PC-3 (cell line): ENCODE measurements around the gene ZNFX1. TPM values are rescaled to one million over a fixed set of nuclear protein-coding genes. Genes with fewer than 3 reads are reported as not detected.

Source experiments
- ATAC-seq: fragments of 200-7000 bp; cut with Tn5 transposase; 2 replicates; pipeline ENCODE4 v1.9.1; 2020; ENCODE audit warnings: mild to moderate bottlenecking, moderate library complexity
- BruUV-seq: library from RNA; stranded (reverse); fragments of 400-500 nt; replicated peaks from 2 replicates; lab custom pipeline; 2021; lab: Mats Ljungman, UMichigan
- CTCF ChIA-PET: fragments of 300-600 bp; sonication (Branson Sonifier 250); formaldehyde crosslinking; loops from one replicate; lab custom pipeline; 2022; ENCODE audit warnings: antibody characterized with exemption; lab: Charles Lee
- POLR2A ChIA-PET: fragments of 300-600 bp; sonication (Branson Sonifier 250); formaldehyde crosslinking; loops from one replicate; lab custom pipeline; 2022; ENCODE audit warnings: antibody characterized with exemption; ENCODE audit not compliant: unreplicated experiment; lab: Charles Lee
- DNase-seq: peaks from one replicate; pipeline ENCODE4 v3.0.0-alpha.2; 2015
- H2AFZ ChIP-seq: fragments of 300-600 bp; sonication (generic); 2 replicates; pipeline ENCODE4 v1.6.0; 2016; ENCODE audit warnings: antibody characterized with exemption, low read length
- H3F3A ChIP-seq: fragments of 300-600 bp; sonication (generic); one replicate; pipeline ENCODE4 v1.6.0; 2017; ENCODE audit warnings: antibody characterized with exemption, low read length, control low read depth, mild to moderate bottlenecking; ENCODE audit not compliant: unreplicated experiment
- H3K27ac ChIP-seq: fragments of 300-600 bp; sonication (generic); 2 replicates; pipeline ENCODE4 v1.5.1; 2016; ENCODE audit warnings: mild to moderate bottlenecking, low read length
- H3K27me3 ChIP-seq: fragments of 300-600 bp; sonication (generic); 2 replicates; pipeline ENCODE4 v1.6.1; 2016; ENCODE audit warnings: low read length, mixed read lengths
- H3K36me3 ChIP-seq: fragments of 300-600 bp; sonication (generic); 2 replicates; pipeline ENCODE4 v1.6.1; 2016; ENCODE audit warnings: low read depth, mixed run types, low read length, mixed read lengths
- H3K4me1 ChIP-seq: fragments of 300-600 bp; sonication (generic); 2 replicates; pipeline ENCODE4 v1.5.1; 2016; ENCODE audit warnings: low read length; ENCODE audit not compliant: insufficient read depth
- H3K4me2 ChIP-seq: fragments of 300-600 bp; sonication (generic); 2 replicates; pipeline ENCODE4 v1.6.0; 2016; ENCODE audit warnings: low read length
- H3K4me3 ChIP-seq: fragments of 300-600 bp; sonication (generic); 2 replicates; pipeline ENCODE4 v1.5.1; 2016; ENCODE audit warnings: mild to moderate bottlenecking, low read length, mixed read lengths
- H3K79me2 ChIP-seq: fragments of 300-600 bp; sonication (generic); 2 replicates; pipeline ENCODE4 v1.6.1; 2017; ENCODE audit warnings: low read length, mixed read lengths
- H3K9ac ChIP-seq: fragments of 300-600 bp; sonication (generic); 2 replicates; pipeline ENCODE4 v1.6.0; 2016; ENCODE audit warnings: mild to moderate bottlenecking, low read length
- H3K9me2 ChIP-seq: fragments of 300-600 bp; sonication (generic); replicated peaks from 2 replicates; pipeline ENCODE4 v1.6.1; 2016; ENCODE audit warnings: mixed run types, low read length, mixed read lengths
- H3K9me3 ChIP-seq: fragments of 300-600 bp; sonication (generic); 2 replicates; pipeline ENCODE4 v1.6.1; 2016; ENCODE audit warnings: low read length, mixed read lengths
- H4K20me1 ChIP-seq: fragments of 300-600 bp; sonication (generic); 2 replicates; pipeline ENCODE4 v1.6.1; 2016; ENCODE audit warnings: low read length, mixed read lengths
- EZH2 ChIP-seq: fragments of 300-600 bp; sonication (generic); IDR thresholded peaks from one replicate; pipeline ENCODE4 v1.6.1; 2017; ENCODE audit warnings: antibody characterized with exemption, mild to moderate bottlenecking, low read length; ENCODE audit not compliant: unreplicated experiment
- EZH2phosphoT487 ChIP-seq: fragments of 300-600 bp; sonication (generic); IDR thresholded peaks from 2 replicates; pipeline ENCODE4 v1.6.1; 2018; ENCODE audit warnings: mild to moderate bottlenecking, antibody characterized with exemption, low read length, borderline replicate concordance
- intact Hi-C: fragments of 100-400 bp; cut with micrococcal nuclease; formaldehyde crosslinking; loops from 2 replicates; pipeline ENCODE4 v1.9.0; 2023
- total RNA-seq: library from RNA; depleted of rRNA; stranded (reverse); fragments of >200 nt; gene quantifications from 2 replicates; pipeline ENCODE4 v1.2.3, GENCODE V29; 2014
- TF ChIP-seq, protein P1 (sequence below): fragments of 300-600 bp; sonication (generic); conservative IDR thresholded peaks from 2 replicates; pipeline ENCODE4 v1.5.1; 2017; ENCODE audit warnings: antibody characterized with exemption, low read depth, mild to moderate bottlenecking, low read length

ZNFX1 gene
- total RNA-seq, 1 experiment from 2014 or later = 18.8 TPM

GRCh38 chr20:49237531-49237930 lies 40.3 kb downstream of the ZNFX1 start:
- no peaks in the 10 kb centered on the region for H3K4me1 ChIP-seq
- no peak overlapping the region for H2AFZ ChIP-seq
- BruUV-seq = no TSS peak
- CTCF ChIA-PET = no interaction called here
- no peak overlapping the region for H3K4me2 ChIP-seq
- H3K9ac ChIP-seq = no peak overlapping the region
- no peak overlapping the region for H3K27ac ChIP-seq
- intact Hi-C loops = no loop called here
- TF ChIP-seq EZH2 = no peak
- no peak for TF ChIP-seq EZH2phosphoT487
- TF ChIP-seq, protein P1, sequence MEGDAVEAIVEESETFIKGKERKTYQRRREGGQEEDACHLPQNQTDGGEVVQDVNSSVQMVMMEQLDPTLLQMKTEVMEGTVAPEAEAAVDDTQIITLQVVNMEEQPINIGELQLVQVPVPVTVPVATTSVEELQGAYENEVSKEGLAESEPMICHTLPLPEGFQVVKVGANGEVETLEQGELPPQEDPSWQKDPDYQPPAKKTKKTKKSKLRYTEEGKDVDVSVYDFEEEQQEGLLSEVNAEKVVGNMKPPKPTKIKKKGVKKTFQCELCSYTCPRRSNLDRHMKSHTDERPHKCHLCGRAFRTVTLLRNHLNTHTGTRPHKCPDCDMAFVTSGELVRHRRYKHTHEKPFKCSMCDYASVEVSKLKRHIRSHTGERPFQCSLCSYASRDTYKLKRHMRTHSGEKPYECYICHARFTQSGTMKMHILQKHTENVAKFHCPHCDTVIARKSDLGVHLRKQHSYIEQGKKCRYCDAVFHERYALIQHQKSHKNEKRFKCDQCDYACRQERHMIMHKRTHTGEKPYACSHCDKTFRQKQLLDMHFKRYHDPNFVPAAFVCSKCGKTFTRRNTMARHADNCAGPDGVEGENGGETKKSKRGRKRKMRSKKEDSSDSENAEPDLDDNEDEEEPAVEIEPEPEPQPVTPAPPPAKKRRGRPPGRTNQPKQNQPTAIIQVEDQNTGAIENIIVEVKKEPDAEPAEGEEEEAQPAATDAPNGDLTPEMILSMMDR = no peak
- no peaks in the 10 kb centered on the region for H3F3A ChIP-seq
- no peaks in the 10 kb centered on the region for H3K9me2 ChIP-seq
- DNase-seq = no peak
- H3K79me2 ChIP-seq = no peaks in the 10 kb centered on the region
- no peaks in the 10 kb centered on the region for H4K20me1 ChIP-seq
- H3K36me3 ChIP-seq = peaks cover 78% of the 10 kb centered on the region
- H3K9me3 ChIP-seq = no peaks in the 10 kb centered on the region
- ATAC-seq = no peak
- no peak overlapping the region for H3K4me3 ChIP-seq
- no peaks in the 10 kb centered on the region for H3K27me3 ChIP-seq
- POLR2A ChIA-PET = no interaction called here

- H3K79me2 ChIP-seq = no peaks in the 10 kb centered on the region
- no peaks in the 10 kb centered on the region for H3K4me1 ChIP-seq
- peaks cover 76% of the 10 kb centered on the region for H3K36me3 ChIP-seq
- no peaks in the 10 kb centered on the region for H3F3A ChIP-seq
- intact Hi-C loops = no loop called here
- TF ChIP-seq, protein P1 = no peak
- no peak for TF ChIP-seq EZH2
- TF ChIP-seq EZH2phosphoT487 = no peak
- no peak overlapping the region for H3K9ac ChIP-seq
- no peak overlapping the region for H2AFZ ChIP-seq
- CTCF ChIA-PET = no interaction called here
- H3K9me2 ChIP-seq = no peaks in the 10 kb centered on the region
- H3K4me3 ChIP-seq = no peak overlapping the region
- no peak overlapping the region for H3K27ac ChIP-seq
- BruUV-seq = no TSS peak
- H4K20me1 ChIP-seq = no peaks in the 10 kb centered on the region
- DNase-seq (no peak), ATAC-seq (no peak)
- POLR2A ChIA-PET = no interaction called here
- no peaks in the 10 kb centered on the region for H3K9me3 ChIP-seq
- H3K4me2 ChIP-seq = no peak overlapping the region
- H3K27me3 ChIP-seq = no peaks in the 10 kb centered on the region
These were observed 41.6 kb downstream of the ZNFX1 start for GRCh38 chr20:49236301-49236700.

DNA sequence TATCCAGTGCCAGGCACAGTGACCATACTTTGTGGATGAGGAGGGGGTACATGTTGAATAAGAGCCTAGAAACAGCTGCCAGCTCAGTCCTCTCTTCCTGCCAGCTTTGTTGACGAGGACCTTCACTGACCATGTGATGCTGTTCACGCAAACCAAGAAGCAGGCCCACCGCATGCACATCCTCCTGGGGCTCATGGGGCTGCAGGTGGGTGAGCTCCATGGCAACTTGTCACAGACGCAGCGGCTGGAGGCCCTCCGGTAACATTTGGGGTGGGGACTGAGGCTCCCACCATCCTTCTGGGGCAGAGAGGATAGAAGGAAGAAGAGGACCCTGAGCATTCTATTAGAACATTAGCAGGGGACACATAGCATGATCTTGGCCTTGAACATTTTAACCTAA lies 43.0 kb downstream of the ZNFX1 start:
- CTCF ChIA-PET = interaction anchor here (0.6 kb wide), 1 partner anchor 25 kb away, joined by 3 read pairs; no protein-coding TSS in a partner anchor
- no peaks in the 10 kb centered on the region for H3K4me1 ChIP-seq
- ATAC-seq = no peak

More for the DNA sequence above, 43.0 kb downstream of the ZNFX1 start:
- peaks cover 81% of the 10 kb centered on the region for H3K36me3 ChIP-seq
- H3K4me2 ChIP-seq = no peak overlapping the region
- no peak overlapping the region for H3K27ac ChIP-seq
- no peak overlapping the region for H3K9ac ChIP-seq
- no TSS peak for BruUV-seq
- TF ChIP-seq EZH2 (no peak), EZH2phosphoT487 (no peak)
- TF ChIP-seq, protein P1 = no peak
- no peaks in the 10 kb centered on the region for H3K27me3 ChIP-seq
- no peak for DNase-seq
- H3K9me2 ChIP-seq = no peaks in the 10 kb centered on the region
- H3K79me2 ChIP-seq = no peaks in the 10 kb centered on the region
- H3K4me3 ChIP-seq = no peak overlapping the region
- intact Hi-C loops = no loop called here
- no peaks in the 10 kb centered on the region for H3F3A ChIP-seq
- H2AFZ ChIP-seq = no peak overlapping the region
- H3K9me3 ChIP-seq = no peaks in the 10 kb centered on the region
- no peaks in the 10 kb centered on the region for H4K20me1 ChIP-seq
- POLR2A ChIA-PET = no interaction called here
